H1 (cell line): Measurements from ENCODE around the gene MYOM1. TPM values are rescaled to one million over a fixed set of nuclear protein-coding genes. Genes with fewer than 3 reads are reported as not detected.

Experiments
- CTCF ChIA-PET: fragments of 300-600 bp; sonication (Branson Sonifier 250); formaldehyde crosslinking; loops from one replicate; lab custom pipeline; 2021; ENCODE audit not compliant: partially characterized antibody; lab: Charles Lee
- POLR2A ChIA-PET: fragments of 300-600 bp; sonication (Branson Sonifier 250); formaldehyde crosslinking; loops from one replicate; lab custom pipeline; 2021; ENCODE audit warnings: inconsistent platforms; ENCODE audit not compliant: partially characterized antibody; lab: Charles Lee
- DNase-seq, 2 experiments: peaks; one replicate each; pipeline versions ENCODE4 v3.0.0 to v3.0.0-alpha.2; 2010 to 2022; ENCODE audit warnings: low spot score in 2 of 2, low read depth in 1 of 2, mixed read lengths in 1 of 2
- FAIRE-seq: peaks from 2 replicates; lab custom pipeline; 2011; peaks lifted over from hg19 to GRCh38; lab: Jason Lieb, UNC
- H2AFZ ChIP-seq: 2 replicates; pipeline ENCODE4 v1.8.1; 2012; ENCODE audit warnings: low read length, inconsistent platforms
- H2AK5ac ChIP-seq: 2 replicates; pipeline ENCODE4 v1.6.1; 2013; ENCODE audit warnings: low read depth, low read length
- H2BK120ac ChIP-seq: replicated peaks from 2 replicates; pipeline ENCODE3; 2013; ENCODE audit warnings: low read depth, low read length, inconsistent platforms
- H2BK12ac ChIP-seq: 2 replicates; pipeline ENCODE4 v1.6.1; 2013; ENCODE audit warnings: low read depth, low read length
- H2BK15ac ChIP-seq: 2 replicates; pipeline ENCODE4 v1.6.1; 2013; ENCODE audit warnings: low read length
- H2BK20ac ChIP-seq: 2 replicates; pipeline ENCODE4 v1.6.1; 2013; ENCODE audit warnings: low read length
- H2BK5ac ChIP-seq: 2 replicates; pipeline ENCODE4 v1.6.1; 2013; ENCODE audit warnings: low read depth, low read length
- H3K14ac ChIP-seq: 2 replicates; pipeline ENCODE4 v1.6.1; 2013; ENCODE audit warnings: inconsistent platforms; ENCODE audit not compliant: insufficient read length
- H3K18ac ChIP-seq: 2 replicates; pipeline ENCODE4 v1.6.1; 2013; ENCODE audit warnings: low read length; ENCODE audit errors: extremely low read depth
- H3K23ac ChIP-seq: 2 replicates; pipeline ENCODE4 v1.6.1; 2013; ENCODE audit warnings: inconsistent platforms; ENCODE audit not compliant: insufficient read length
- H3K23me2 ChIP-seq: 2 replicates; pipeline ENCODE4 v1.6.1; 2013; ENCODE audit warnings: low read depth, low read length
- H3K27ac ChIP-seq: 2 replicates; pipeline ENCODE4 v1.6.1; 2011; ENCODE audit warnings: low read depth, low read length, inconsistent platforms
- H3K27me3 ChIP-seq, 4 experiments: replicated peaks in 1 of 4; 1 replicate in 1 of 4; 2 replicates in 3 of 4; pipeline versions ENCODE4 v1.6.1 to v1.8.1; 2011 to 2013; ENCODE audit warnings: low read length in 3 of 4, mild to moderate bottlenecking in 3 of 4, inconsistent platforms in 2 of 4, mixed read lengths in 2 of 4, moderate library complexity in 1 of 4; ENCODE audit not compliant: control insufficient read depth in 3 of 4, insufficient read depth in 3 of 4; ENCODE audit errors: extremely low read depth in 1 of 4
- H3K36me3 ChIP-seq, 4 experiments: 2 replicates each; pipeline versions ENCODE4 v1.6.1 to v1.8.1; 2011 to 2013; ENCODE audit warnings: mild to moderate bottlenecking in 4 of 4, low read length in 3 of 4, moderate library complexity in 2 of 4, control low read depth in 1 of 4, inconsistent platforms in 1 of 4; ENCODE audit not compliant: insufficient read depth in 4 of 4, control insufficient read depth in 2 of 4
- H3K4ac ChIP-seq: replicated peaks from 2 replicates; pipeline ENCODE3; 2013; ENCODE audit warnings: low read length, low read depth, mixed read lengths, inconsistent platforms; ENCODE audit not compliant: insufficient read length
- H3K4me1 ChIP-seq, 4 experiments: replicated peaks in 1 of 4; 1 replicate in 1 of 4; 2 replicates in 3 of 4; pipeline versions ENCODE4 v1.6.1 to v1.8.1; 2011 to 2013; ENCODE audit warnings: low read length in 3 of 4, inconsistent platforms in 2 of 4, mixed read lengths in 1 of 4; ENCODE audit not compliant: insufficient read depth in 4 of 4, control insufficient read depth in 3 of 4
- H3K4me2 ChIP-seq, 2 experiments: 2 replicates each; pipeline versions ENCODE4 v1.6.1 to v1.8.1; 2011 to 2013; ENCODE audit warnings: low read depth in 2 of 2, low read length in 2 of 2, control low read depth in 1 of 2, inconsistent platforms in 1 of 2, mild to moderate bottlenecking in 1 of 2; ENCODE audit not compliant: insufficient read depth in 1 of 2
- H3K4me3 ChIP-seq, 4 experiments: fragments of 200-600, 300-600 bp in 1 of 4; sonication (generic), shearing (Covaris generic), sonication (Bioruptor Twin) in 1 of 4; 2 replicates each; pipeline versions ENCODE4 v1.5.1 to v1.8.1; 2011 to 2016; ENCODE audit warnings: low read length in 4 of 4, low read depth in 3 of 4, control low read depth in 2 of 4, inconsistent platforms in 2 of 4, mild to moderate bottlenecking in 2 of 4, mixed read lengths in 1 of 4, moderate library complexity in 1 of 4; ENCODE audit not compliant: insufficient read depth in 2 of 4; ENCODE audit errors: extremely low read depth in 1 of 4
- H3K56ac ChIP-seq: replicated peaks from 2 replicates; pipeline ENCODE3; 2013; ENCODE audit warnings: low read depth, mild to moderate bottlenecking, mixed read lengths, low read length, inconsistent platforms; ENCODE audit not compliant: insufficient read length
- H3K79me1 ChIP-seq: 2 replicates; pipeline ENCODE4 v1.6.1; 2013; ENCODE audit warnings: low read depth, low read length, control low read depth
- H3K79me2 ChIP-seq, 2 experiments: 2 replicates each; pipeline versions ENCODE4 v1.6.1 to v1.8.1; 2012 to 2013; ENCODE audit warnings: low read length in 2 of 2, mild to moderate bottlenecking in 2 of 2, inconsistent platforms in 1 of 2; ENCODE audit not compliant: insufficient read depth in 2 of 2, control insufficient read depth in 1 of 2
- H3K9ac ChIP-seq, 4 experiments: replicated peaks in 1 of 4; 1 replicate in 1 of 4; 2 replicates in 3 of 4; pipeline versions ENCODE4 v1.6.1 to v1.8.1; 2011 to 2013; ENCODE audit warnings: low read depth in 3 of 4, low read length in 3 of 4, control low read depth in 2 of 4, mild to moderate bottlenecking in 2 of 4, moderate library complexity in 2 of 4, inconsistent platforms in 1 of 4; ENCODE audit errors: extremely low read depth in 1 of 4
- H3K9me3 ChIP-seq, 2 experiments: 2 replicates each; pipeline versions ENCODE4 v1.6.1 to v1.8.1; 2012 to 2013; ENCODE audit warnings: mild to moderate bottlenecking in 2 of 2, moderate library complexity in 2 of 2, control low read depth in 1 of 2, inconsistent platforms in 1 of 2, low read depth in 1 of 2, low read length in 1 of 2, mixed read lengths in 1 of 2; ENCODE audit not compliant: insufficient read depth in 2 of 2
- H4K20me1 ChIP-seq, 2 experiments: replicated peaks in 1 of 2; 2 replicates each; pipeline versions ENCODE3 to v1.8.1; 2011 to 2013; ENCODE audit warnings: inconsistent platforms in 2 of 2, low read length in 2 of 2, mild to moderate bottlenecking in 1 of 2; ENCODE audit not compliant: insufficient read depth in 2 of 2, control insufficient read depth in 1 of 2
- H4K5ac ChIP-seq: 2 replicates; pipeline ENCODE4 v1.6.1; 2013; ENCODE audit warnings: low read length, low read depth, mixed read lengths, inconsistent platforms; ENCODE audit not compliant: insufficient read length
- H4K8ac ChIP-seq: 2 replicates; pipeline ENCODE4 v1.8.0; 2013; ENCODE audit warnings: mild to moderate bottlenecking, moderate library complexity, low read length, inconsistent platforms; ENCODE audit not compliant: insufficient read depth; ENCODE audit errors: extremely low read depth
- H4K91ac ChIP-seq: replicated peaks from 2 replicates; pipeline ENCODE3; 2013; ENCODE audit warnings: low read length, mixed read lengths, inconsistent platforms; ENCODE audit not compliant: insufficient read length
- WGBS, 2 experiments: shearing (Covaris generic) in 1 of 2; methylation state at CpG; one replicate each; pipeline versions ENCODE4 v1.1.6 to v1.1.7; 2013 to 2015; ENCODE audit warnings: low lambda C conversion rate in 2 of 2, mixed read lengths in 2 of 2, inconsistent platforms in 1 of 2, low coverage in 1 of 2, missing lambda C conversion rate in 1 of 2; ENCODE audit not compliant: insufficient replicate concordance in 2 of 2, insufficient coverage in 1 of 2, insufficient read length in 1 of 2; ENCODE audit errors: extremely low coverage in 1 of 2, missing lambda C conversion rate in 1 of 2; 5-methylcytosine and 5-hydroxymethylcytosine counted together
- polyA plus RNA-seq, 7 experiments: library from polyadenylated mRNA; depleted of rRNA in 3 of 7; stranded (reverse) in 5 of 7; unstranded in 2 of 7; fragments of >200 nt in 5 of 7; fragments of 200-250 nt in 2 of 7; gene quantifications; 1 replicate in 5 of 7; 2 replicates in 1 of 7; 4 replicates in 1 of 7; pipeline versions ENCODE4 v1.2.1 to v1.2.3, GENCODE V29; 2011 to 2013; ENCODE audit warnings: missing spikeins in 2 of 7, mixed read lengths in 2 of 7
- total RNA-seq: library from RNA; stranded (reverse); fragmentation: NEBNext Ultra II Directional; extraction: Animal tissue kit (Norgen Biotek cat#: 25700); gene quantifications from 2 replicates; pipeline ENCODE4 v1.2.1, GENCODE V29; 2021
- TF ChIP-seq, protein P1 (sequence below): IDR thresholded peaks from 2 replicates; pipeline ENCODE4 v1.6.1; 2012; ENCODE audit warnings: inconsistent platforms

MYOM1 gene
- total and polyA plus RNA-seq, 2 of the 8 experiments (the other 6 are each of a cell fraction or from before 2014, with no cell fraction given): 0.06 to 0.32 TPM

DNA sequence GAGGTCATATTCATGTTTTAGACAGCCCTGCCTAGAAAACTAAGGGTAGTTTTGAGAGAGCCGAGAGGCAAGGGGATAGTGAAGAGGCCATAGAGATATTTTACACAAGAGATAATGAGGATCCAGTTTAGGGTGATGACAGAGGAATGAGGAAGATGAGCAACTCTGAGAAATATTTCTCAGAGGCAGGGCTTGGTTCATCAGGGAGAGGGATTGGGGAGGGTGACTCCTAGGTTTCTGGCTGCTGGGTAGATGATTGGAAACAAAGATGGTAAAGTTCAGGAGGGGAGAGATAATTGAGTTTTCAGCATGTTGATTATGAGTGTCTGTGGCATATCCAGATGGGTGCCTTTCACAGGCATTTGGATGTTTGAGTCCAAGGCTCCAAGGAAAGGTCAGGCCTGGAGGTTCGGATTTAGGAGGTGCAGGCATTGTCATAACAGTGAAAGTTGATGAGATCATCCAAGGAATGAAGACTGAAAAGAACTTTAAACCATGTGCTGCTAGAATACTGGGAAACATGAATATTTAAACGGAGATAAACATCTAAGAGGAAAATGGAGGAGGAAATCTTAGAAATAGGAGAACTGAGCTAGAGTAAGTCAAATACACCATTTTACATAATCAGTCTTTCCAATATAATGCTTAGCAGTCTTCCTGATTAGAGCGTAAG is 49.6 kb upstream of the MYOM1 start:
- H3K56ac ChIP-seq: no peak overlapping the region

More for the DNA sequence above, 49.6 kb upstream of the MYOM1 start:
- H3K4ac ChIP-seq: no peak overlapping the region
- 87% methylated on average over 4 of the region's 4 CpGs; no CpG with 5 or more reads in 1 of the 2 experiments for WGBS, 2 experiments
- H3K36me3 ChIP-seq: peaks cover 0 to 16% (median 3%) of the 10 kb centered on the region in 4 experiments; a peak in 3 of 8 replicates
- no peak overlapping the region for H2AK5ac ChIP-seq
- no peak overlapping the region for H3K9ac ChIP-seq
- no peak overlapping the region for H3K4me3 ChIP-seq
- H2BK20ac ChIP-seq: no peak overlapping the region
- H4K20me1 ChIP-seq: peaks cover 0 to 17% of the 10 kb centered on the region in 2 experiments
- H2BK5ac ChIP-seq: no peak overlapping the region
- H4K5ac ChIP-seq: no peak overlapping the region
- H4K91ac ChIP-seq: no peak overlapping the region
- no peak overlapping the region for H3K27ac ChIP-seq
- no peak overlapping the region for H3K23ac ChIP-seq
- TF ChIP-seq, protein P1, sequence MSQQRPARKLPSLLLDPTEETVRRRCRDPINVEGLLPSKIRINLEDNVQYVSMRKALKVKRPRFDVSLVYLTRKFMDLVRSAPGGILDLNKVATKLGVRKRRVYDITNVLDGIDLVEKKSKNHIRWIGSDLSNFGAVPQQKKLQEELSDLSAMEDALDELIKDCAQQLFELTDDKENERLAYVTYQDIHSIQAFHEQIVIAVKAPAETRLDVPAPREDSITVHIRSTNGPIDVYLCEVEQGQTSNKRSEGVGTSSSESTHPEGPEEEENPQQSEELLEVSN: no peak
- ChIA-PET CTCF (no interaction called here), POLR2A (no interaction called here)
- FAIRE-seq (no peak), DNase-seq (no peak)
- H2AFZ ChIP-seq: no peak overlapping the region
- peaks cover 7% of the 10 kb centered on the region for H3K79me1 ChIP-seq
- H2BK12ac ChIP-seq: no peak overlapping the region
- H3K18ac ChIP-seq: no peak overlapping the region
- peaks cover 36 to 82% of the 10 kb centered on the region in 2 experiments for H3K79me2 ChIP-seq
- no peak overlapping the region for H2BK15ac ChIP-seq
- H3K9me3 ChIP-seq: no peaks in the 10 kb centered on the region
- H3K4me1 ChIP-seq: peaks cover 0 to 1% (median 0%) of the 10 kb centered on the region in 4 experiments; a peak in 2 of 7 replicates
- no peaks in the 10 kb centered on the region for H3K23me2 ChIP-seq
- no peak overlapping the region for H3K14ac ChIP-seq
- H4K8ac ChIP-seq: no peak overlapping the region
- no peak overlapping the region for H3K4me2 ChIP-seq
- no peak overlapping the region for H2BK120ac ChIP-seq
- no peaks in the 10 kb centered on the region for H3K27me3 ChIP-seq
